Loucy (cell line): Measurements from ENCODE around the gene CFAP300.

Source experiments
- H2AFZ ChIP-seq: fragments of 200-600 bp; sonication (generic); 2 replicates; pipeline ENCODE4 v1.6.0; 2016; ENCODE audit warnings: antibody characterized with exemption, mild to moderate bottlenecking, low read length, moderate library complexity
- H3F3A ChIP-seq: fragments of 200-600 bp; 2 replicates; pipeline ENCODE4 v1.6.0; 2016; ENCODE audit warnings: antibody characterized with exemption, low read depth, mild to moderate bottlenecking
- H3K27me3 ChIP-seq: fragments of 200-600 bp; sonication (generic); 2 replicates; pipeline ENCODE4 v1.6.1; 2014; ENCODE audit warnings: low read length, mild to moderate bottlenecking; ENCODE audit not compliant: insufficient read depth, poor library complexity, severe bottlenecking
- H3K36me3 ChIP-seq: fragments of 200-600 bp; sonication (generic); 2 replicates; pipeline ENCODE4 v1.6.1; 2016; ENCODE audit warnings: low read length; ENCODE audit not compliant: insufficient read depth
- H3K4me1 ChIP-seq: fragments of 200-600 bp; sonication (generic); 2 replicates; pipeline ENCODE4 v1.5.1; 2014; ENCODE audit warnings: low read length, mild to moderate bottlenecking; ENCODE audit not compliant: insufficient read depth, poor library complexity, severe bottlenecking
- H3K4me2 ChIP-seq: fragments of 200-600 bp; sonication (generic); 2 replicates; pipeline ENCODE4 v1.6.0; 2014; ENCODE audit warnings: antibody characterized with exemption, low read length, low read depth, mild to moderate bottlenecking; ENCODE audit not compliant: poor library complexity, severe bottlenecking
- H3K4me3 ChIP-seq: fragments of 200-600 bp; sonication (generic); 2 replicates; pipeline ENCODE4 v1.5.1; 2014; ENCODE audit warnings: low read length, mild to moderate bottlenecking, mixed read lengths; ENCODE audit not compliant: poor library complexity, severe bottlenecking
- H3K79me2 ChIP-seq: fragments of 200-600 bp; sonication (generic); 2 replicates; pipeline ENCODE4 v1.6.1; 2014; ENCODE audit warnings: low read length; ENCODE audit not compliant: insufficient read depth
- H3K9ac ChIP-seq: fragments of 200-600 bp; sonication (generic); 2 replicates; pipeline ENCODE4 v1.6.0; 2014; ENCODE audit warnings: mild to moderate bottlenecking, low read depth, low read length, moderate library complexity; ENCODE audit not compliant: poor library complexity, severe bottlenecking
- H3K9me2 ChIP-seq: fragments of 200-600 bp; sonication (generic); replicated peaks from 2 replicates; pipeline ENCODE4 v1.6.1; 2016; ENCODE audit warnings: low read depth, low read length, mixed read lengths
- H3K9me3 ChIP-seq: fragments of 200-600 bp; sonication (generic); 2 replicates; pipeline ENCODE4 v1.6.1; 2014; ENCODE audit warnings: mild to moderate bottlenecking, antibody characterized with exemption, low read length, low read depth; ENCODE audit not compliant: insufficient read depth
- H4K20me1 ChIP-seq: fragments of 200-600 bp; sonication (generic); 2 replicates; pipeline ENCODE4 v1.6.0; 2014; ENCODE audit warnings: antibody characterized with exemption, low read length, mild to moderate bottlenecking; ENCODE audit not compliant: insufficient read depth, poor library complexity, severe bottlenecking
- EZH2phosphoT487 ChIP-seq: fragments of 200-600 bp; IDR thresholded peaks from 2 replicates; pipeline ENCODE4 v1.6.1; 2018; ENCODE audit warnings: antibody characterized with exemption, mild to moderate bottlenecking, moderate library complexity, borderline replicate concordance
- TF ChIP-seq, protein P1 (sequence below): fragments of 200-600 bp; sonication (generic); conservative IDR thresholded peaks from 2 replicates; pipeline ENCODE4 v1.5.1; 2014; ENCODE audit warnings: mild to moderate bottlenecking, antibody characterized with exemption, low read length

The CFAP300 gene

DNA sequence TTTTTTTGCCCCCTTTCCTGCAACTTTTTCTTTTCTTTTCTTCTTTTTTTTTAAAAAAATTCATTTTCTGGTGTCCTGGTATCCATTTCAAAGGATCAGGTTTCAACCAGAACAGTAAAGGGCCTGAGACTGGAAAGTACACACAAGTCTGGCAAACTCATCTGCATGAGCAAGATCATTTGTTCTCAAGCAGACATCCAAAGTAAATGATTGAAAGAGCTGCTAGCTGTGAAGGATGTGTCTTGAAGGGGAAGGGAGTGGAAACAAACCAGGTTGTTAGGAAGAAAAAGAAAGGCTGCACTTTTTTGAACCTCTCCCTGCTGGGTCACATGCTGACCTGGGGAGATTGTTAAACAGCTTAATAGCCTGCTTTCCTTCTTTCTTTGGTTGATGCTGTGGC, 68.3 kb downstream of the CFAP300 start:
- no peaks in the 10 kb centered on the region for H4K20me1 ChIP-seq
- H3K9me2 ChIP-seq: no peaks in the 10 kb centered on the region
- H3K36me3 ChIP-seq: no peaks in the 10 kb centered on the region
- no peak overlapping the region for H2AFZ ChIP-seq
- H3K4me2 ChIP-seq: no peak overlapping the region
- H3K79me2 ChIP-seq: no peaks in the 10 kb centered on the region
- TF ChIP-seq EZH2phosphoT487: no peak
- TF ChIP-seq, protein P1, sequence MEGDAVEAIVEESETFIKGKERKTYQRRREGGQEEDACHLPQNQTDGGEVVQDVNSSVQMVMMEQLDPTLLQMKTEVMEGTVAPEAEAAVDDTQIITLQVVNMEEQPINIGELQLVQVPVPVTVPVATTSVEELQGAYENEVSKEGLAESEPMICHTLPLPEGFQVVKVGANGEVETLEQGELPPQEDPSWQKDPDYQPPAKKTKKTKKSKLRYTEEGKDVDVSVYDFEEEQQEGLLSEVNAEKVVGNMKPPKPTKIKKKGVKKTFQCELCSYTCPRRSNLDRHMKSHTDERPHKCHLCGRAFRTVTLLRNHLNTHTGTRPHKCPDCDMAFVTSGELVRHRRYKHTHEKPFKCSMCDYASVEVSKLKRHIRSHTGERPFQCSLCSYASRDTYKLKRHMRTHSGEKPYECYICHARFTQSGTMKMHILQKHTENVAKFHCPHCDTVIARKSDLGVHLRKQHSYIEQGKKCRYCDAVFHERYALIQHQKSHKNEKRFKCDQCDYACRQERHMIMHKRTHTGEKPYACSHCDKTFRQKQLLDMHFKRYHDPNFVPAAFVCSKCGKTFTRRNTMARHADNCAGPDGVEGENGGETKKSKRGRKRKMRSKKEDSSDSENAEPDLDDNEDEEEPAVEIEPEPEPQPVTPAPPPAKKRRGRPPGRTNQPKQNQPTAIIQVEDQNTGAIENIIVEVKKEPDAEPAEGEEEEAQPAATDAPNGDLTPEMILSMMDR: no peak
- H3K4me3 ChIP-seq: no peak overlapping the region
- H3K9me3 ChIP-seq: no peaks in the 10 kb centered on the region
- H3K27me3 ChIP-seq: peaks cover 73% of the 10 kb centered on the region
- H3K9ac ChIP-seq: no peak overlapping the region
- H3F3A ChIP-seq: no peaks in the 10 kb centered on the region
- no peaks in the 10 kb centered on the region for H3K4me1 ChIP-seq

DNA sequence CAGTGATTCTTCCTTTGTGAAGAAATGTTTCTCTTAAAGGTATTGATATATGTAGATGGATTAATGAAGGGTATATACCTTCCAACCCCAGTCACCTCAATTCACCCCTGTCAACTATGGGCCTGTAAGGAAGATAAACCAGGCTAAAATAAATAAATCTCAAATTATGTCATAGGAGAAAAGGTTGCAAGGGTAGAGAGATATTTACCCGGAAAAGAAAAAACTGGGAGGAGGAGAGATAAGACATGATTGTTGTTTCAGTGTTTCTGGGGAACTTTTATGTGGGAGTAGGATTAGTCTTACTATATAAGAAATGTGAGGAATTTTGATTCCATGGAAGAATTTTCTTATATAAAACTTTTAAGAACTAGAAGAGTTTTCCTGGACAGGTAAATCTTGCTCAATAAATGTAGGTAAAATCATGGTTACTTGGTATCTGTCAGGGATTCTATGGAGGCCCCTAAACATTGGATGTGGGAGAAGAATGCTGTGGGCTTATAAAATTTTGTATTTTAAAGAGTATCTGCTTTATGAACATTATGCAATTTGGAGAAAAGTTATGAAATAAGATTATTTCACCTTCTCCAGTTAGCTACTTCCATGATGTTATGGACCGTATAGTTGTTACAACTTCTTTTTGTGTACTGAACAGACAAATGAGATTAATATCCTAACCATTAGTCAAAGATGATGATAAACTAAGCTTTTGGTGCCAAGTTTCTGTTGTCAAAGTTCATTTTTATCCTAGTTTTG, 69.4 kb downstream of the CFAP300 start:
- H3K9ac ChIP-seq: no peak overlapping the region
- no peaks in the 10 kb centered on the region for H3K36me3 ChIP-seq
- no peak overlapping the region for H3K4me3 ChIP-seq
- H3K79me2 ChIP-seq: no peaks in the 10 kb centered on the region
- TF ChIP-seq, protein P1: no peak
- peaks cover 84% of the 10 kb centered on the region for H3K27me3 ChIP-seq
- no peaks in the 10 kb centered on the region for H4K20me1 ChIP-seq
- H3K9me2 ChIP-seq: no peaks in the 10 kb centered on the region
- H3F3A ChIP-seq: no peaks in the 10 kb centered on the region
- H3K4me1 ChIP-seq: no peaks in the 10 kb centered on the region
- no peaks in the 10 kb centered on the region for H3K9me3 ChIP-seq
- H3K4me2 ChIP-seq: no peak overlapping the region
- H2AFZ ChIP-seq: no peak overlapping the region

GRCh38 chr11:102117472-102118113, 70.4 kb downstream of the CFAP300 start:
- Histone ChIP-seq H3F3A (no peaks in the 10 kb centered on the region), H3K9me2 (no peaks in the 10 kb centered on the region), H3K4me3 (no peak overlapping the region), H3K9ac (no peak overlapping the region), H3K79me2 (no peaks in the 10 kb centered on the region), H3K27me3 (peaks cover 84% of the 10 kb centered on the region), H3K4me2 (no peak overlapping the region), H2AFZ (no peak overlapping the region), H3K9me3 (no peaks in the 10 kb centered on the region), H3K4me1 (no peaks in the 10 kb centered on the region), H4K20me1 (no peaks in the 10 kb centered on the region), H3K36me3 (no peaks in the 10 kb centered on the region)
- TF ChIP-seq, protein P1: no peak
- peak; percentile 76; the same call in 1 of the 2 replicates for TF ChIP-seq EZH2phosphoT487
